Osteoblast (primary cell): ENCODE measurements around the gene CDC42SE2. TPM values are rescaled to one million over a fixed set of nuclear protein-coding genes. Genes with fewer than 3 reads are reported as not detected.
"Not testable (repeated sequence)": the region's sequence is repeated elsewhere in the genome, so short reads cannot be mapped to it uniquely, and the experiment has no call there.

ENCODE experiments used
- DNase-seq: peaks from one replicate; pipeline ENCODE4 v3.0.0; 2011; ENCODE audit warnings: low spot score, mixed read lengths; ENCODE audit not compliant: insufficient read length; ENCODE audit errors: missing footprints
- H2AFZ ChIP-seq: 2 replicates; pipeline ENCODE4 v1.6.0; 2011; ENCODE audit warnings: mild to moderate bottlenecking, low read length
- H3K27ac ChIP-seq: 2 replicates; pipeline ENCODE4 v1.5.1; 2011; ENCODE audit warnings: mild to moderate bottlenecking, low read depth, low read length, moderate library complexity
- H3K27me3 ChIP-seq: 2 replicates; pipeline ENCODE4 v1.6.0; 2012; ENCODE audit warnings: mild to moderate bottlenecking, control low read depth, inconsistent platforms, low read length, moderate library complexity; ENCODE audit not compliant: insufficient read depth
- H3K36me3 ChIP-seq: 2 replicates; pipeline ENCODE4 v1.5.1; 2011; ENCODE audit warnings: mild to moderate bottlenecking, low read length, control low read depth, moderate library complexity; ENCODE audit not compliant: insufficient read depth
- H3K4me1 ChIP-seq: 2 replicates; pipeline ENCODE4 v1.5.1; 2011; ENCODE audit warnings: mild to moderate bottlenecking, low read length, control low read depth, moderate library complexity; ENCODE audit not compliant: insufficient read depth
- H3K4me2 ChIP-seq: 2 replicates; pipeline ENCODE4 v1.6.0; 2011; ENCODE audit warnings: mild to moderate bottlenecking, low read length; ENCODE audit not compliant: insufficient read depth
- H3K4me3 ChIP-seq: fragments of 200-600 bp; sonication (generic); 3 replicates; pipeline ENCODE4 v1.5.1; 2012; ENCODE audit warnings: mild to moderate bottlenecking, low read length, inconsistent platforms; ENCODE audit not compliant: insufficient read depth
- H3K79me2 ChIP-seq: 2 replicates; pipeline ENCODE4 v1.6.0; 2012; ENCODE audit warnings: mild to moderate bottlenecking, low read length, control low read depth, inconsistent platforms; ENCODE audit not compliant: insufficient read depth
- H3K9me3 ChIP-seq: 2 replicates; pipeline ENCODE4 v1.5.1; 2011; ENCODE audit warnings: low read depth, low read length, control low read depth
- H4K20me1 ChIP-seq: 2 replicates; pipeline ENCODE4 v1.6.0; 2012; ENCODE audit warnings: mild to moderate bottlenecking, low read length, control low read depth; ENCODE audit not compliant: insufficient read depth
- CTCF ChIP-seq: IDR thresholded peaks from 2 replicates; pipeline ENCODE4 v1.5.1; 2011; ENCODE audit warnings: mild to moderate bottlenecking, low read depth, low read length, moderate library complexity; ENCODE audit errors: extremely low read depth
- total RNA-seq: library from RNA; depleted of rRNA; stranded (reverse); fragments of >200 nt; gene quantifications from 2 replicates; pipeline ENCODE4 v1.2.3, GENCODE V29; 2012

CDC42SE2 gene
- total RNA-seq, 1 donor, result 22.8 TPM

GRCh38 chr5:131250751-131251475, 12.9 kb upstream of the CDC42SE2 start:
- Histone ChIP-seq H3K9me3 (no peaks in the 10 kb centered on the region), H3K4me3 (no peak overlapping the region), H3K27me3 (no peaks in the 10 kb centered on the region), H3K4me2 (no peak overlapping the region), H3K4me1 (no peaks in the 10 kb centered on the region), H3K36me3 (no peaks in the 10 kb centered on the region), H4K20me1 (no peaks in the 10 kb centered on the region), H2AFZ (no peak overlapping the region), H3K27ac (no peak overlapping the region), H3K79me2 (no peaks in the 10 kb centered on the region)
- DNase-seq, result no peak
- TF ChIP-seq CTCF, result no peak

GRCh38 chr5:131252824-131253171, 11.1 kb upstream of the CDC42SE2 start:
- no peak overlapping the region for H2AFZ ChIP-seq
- no peak overlapping the region for H3K27ac ChIP-seq
- TF ChIP-seq CTCF, result no peak
- no peaks in the 10 kb centered on the region for H4K20me1 ChIP-seq
- H3K9me3 ChIP-seq, result no peaks in the 10 kb centered on the region
- no peak overlapping the region for H3K4me2 ChIP-seq
- no peak overlapping the region for H3K4me3 ChIP-seq
- H3K27me3 ChIP-seq, result no peaks in the 10 kb centered on the region
- DNase-seq, result no peak
- peaks cover 3% of the 10 kb centered on the region for H3K4me1 ChIP-seq
- no peaks in the 10 kb centered on the region for H3K36me3 ChIP-seq
- no peaks in the 10 kb centered on the region for H3K79me2 ChIP-seq

- not testable (repeated sequence) for H3K9me3 ChIP-seq, H3K4me2 ChIP-seq, H3K79me2 ChIP-seq, H3K27me3 ChIP-seq, H2AFZ ChIP-seq, H3K27ac ChIP-seq, H3K4me1 ChIP-seq, DNase-seq, H4K20me1 ChIP-seq, H3K4me3 ChIP-seq, H3K36me3 ChIP-seq
These were observed 9.8 kb upstream of the CDC42SE2 start for GRCh38 chr5:131254025-131254424.

GRCh38 chr5:131254741-131255140, 9.1 kb upstream of the CDC42SE2 start:
- H3K27ac ChIP-seq, result no peak overlapping the region
- H3K4me1 ChIP-seq, result peaks cover 3% of the 10 kb centered on the region
- H3K4me3 ChIP-seq, result no peak overlapping the region
- H3K9me3 ChIP-seq, result no peaks in the 10 kb centered on the region
- no peak overlapping the region for H2AFZ ChIP-seq
- no peaks in the 10 kb centered on the region for H3K27me3 ChIP-seq
- no peak for TF ChIP-seq CTCF
- no peak for DNase-seq
- H4K20me1 ChIP-seq, result no peaks in the 10 kb centered on the region
- H3K4me2 ChIP-seq, result no peak overlapping the region
- H3K79me2 ChIP-seq, result no peaks in the 10 kb centered on the region
- H3K36me3 ChIP-seq, result no peaks in the 10 kb centered on the region
